HG03520 (cell line): ENCODE data around the gene C3orf18.

Source experiments
- ATAC-seq: cut with Tn5 transposase; IDR thresholded peaks from one replicate; pipeline ENCODE4 v1.9.1; 2021; ENCODE audit warnings: mild to moderate bottlenecking, moderate library complexity; ENCODE audit not compliant: unreplicated experiment

Gene C3orf18

DNA sequence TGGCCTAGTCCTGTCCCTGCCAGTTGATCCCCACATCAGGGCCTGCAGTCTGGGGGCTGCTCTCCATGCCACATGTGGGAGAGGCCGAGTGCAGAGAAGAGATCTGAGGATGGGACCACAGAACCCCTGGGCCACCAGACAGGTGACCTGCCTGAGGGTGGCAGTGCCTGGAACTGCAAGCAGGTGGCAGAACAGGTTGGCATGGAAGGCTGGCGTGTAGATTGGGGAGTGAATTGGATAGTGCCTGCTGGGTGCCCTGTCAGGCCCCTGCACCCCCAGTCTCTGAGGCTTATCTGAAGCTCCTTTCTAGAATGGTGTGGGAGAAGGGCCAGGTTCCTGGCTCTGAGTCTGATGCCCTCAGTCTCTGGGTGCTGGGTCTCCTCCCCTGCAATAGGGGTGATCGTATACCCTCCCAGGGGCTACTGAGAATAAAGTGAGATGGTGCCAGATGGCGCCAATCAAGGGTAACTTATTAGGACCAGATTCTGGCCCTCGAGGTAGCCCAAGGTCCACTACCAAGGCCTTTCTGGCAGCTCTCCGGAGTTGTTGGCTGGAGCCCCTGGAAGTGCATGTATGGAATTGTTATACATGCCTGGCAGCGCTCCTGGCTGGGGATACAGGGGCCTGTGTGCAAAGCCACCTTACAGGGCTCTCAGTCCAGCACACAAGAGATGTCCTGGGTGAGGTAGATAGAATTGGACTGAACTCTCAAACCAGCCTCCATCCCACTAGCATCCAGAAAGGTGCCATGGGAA, 15.7 kb downstream of the C3orf18 start:
- ATAC-seq, result no peak

DNA sequence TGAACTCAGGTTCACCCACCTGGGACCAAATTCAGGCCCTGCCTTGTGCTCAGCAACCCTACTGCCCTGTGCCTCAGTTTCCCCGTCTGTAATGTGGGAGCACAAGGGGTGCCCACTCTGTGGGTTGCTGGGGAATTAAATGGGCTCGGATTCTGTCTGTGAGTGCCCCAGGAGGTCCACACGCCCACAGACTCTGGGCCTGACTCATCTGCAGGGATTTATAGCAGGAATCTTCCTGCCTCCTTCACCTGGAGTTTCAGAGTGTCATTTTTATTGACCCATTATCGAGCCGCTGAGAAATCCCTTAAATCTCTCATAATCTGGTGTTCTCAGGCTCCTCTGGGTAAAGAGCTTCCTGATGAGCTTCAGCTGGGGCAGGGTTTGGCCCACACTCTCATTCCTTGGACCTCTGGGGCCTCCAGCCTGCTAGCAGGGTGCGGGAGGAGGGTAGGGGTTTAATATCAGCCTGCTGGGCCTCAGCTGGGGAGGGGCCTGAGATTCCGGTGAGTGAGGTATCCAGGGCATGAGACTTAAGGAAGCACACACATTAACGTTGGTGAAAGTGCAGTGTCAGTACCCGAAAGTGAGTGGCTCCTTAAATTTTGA, 16.4 kb downstream of the C3orf18 start:
- ATAC-seq, result no peak

DNA sequence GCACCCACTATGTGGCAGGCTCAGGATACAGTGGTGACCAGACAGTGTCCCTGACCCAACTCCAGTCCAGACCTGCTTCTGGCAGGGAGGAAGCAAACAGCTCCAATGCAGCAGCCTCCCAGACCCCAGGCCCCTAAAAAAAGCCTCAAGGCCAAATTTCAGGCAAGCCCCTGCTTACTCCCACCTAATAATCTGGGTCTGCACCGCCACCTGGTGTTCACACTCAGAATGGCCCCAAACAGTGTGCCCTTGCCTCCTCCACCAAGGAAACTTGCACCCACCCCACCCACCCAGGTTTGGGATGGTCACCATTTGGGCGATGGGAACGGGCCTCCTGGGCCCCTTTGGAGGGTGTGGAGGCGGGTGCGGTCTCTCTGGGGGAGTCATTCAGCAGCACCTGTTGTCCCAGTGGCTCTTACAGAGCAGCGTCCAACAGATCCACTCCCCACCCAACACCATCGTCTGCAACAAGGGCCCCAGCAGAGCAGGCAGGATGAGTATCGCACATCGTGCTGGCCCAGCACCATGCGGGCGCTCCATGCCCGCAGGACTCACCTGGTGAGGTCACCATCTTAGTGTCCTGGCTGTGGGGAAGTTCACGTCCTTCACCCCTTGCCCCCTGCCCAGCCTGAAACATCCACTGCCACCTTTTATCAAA, 17.3 kb downstream of the C3orf18 start:
- no peak for ATAC-seq

DNA sequence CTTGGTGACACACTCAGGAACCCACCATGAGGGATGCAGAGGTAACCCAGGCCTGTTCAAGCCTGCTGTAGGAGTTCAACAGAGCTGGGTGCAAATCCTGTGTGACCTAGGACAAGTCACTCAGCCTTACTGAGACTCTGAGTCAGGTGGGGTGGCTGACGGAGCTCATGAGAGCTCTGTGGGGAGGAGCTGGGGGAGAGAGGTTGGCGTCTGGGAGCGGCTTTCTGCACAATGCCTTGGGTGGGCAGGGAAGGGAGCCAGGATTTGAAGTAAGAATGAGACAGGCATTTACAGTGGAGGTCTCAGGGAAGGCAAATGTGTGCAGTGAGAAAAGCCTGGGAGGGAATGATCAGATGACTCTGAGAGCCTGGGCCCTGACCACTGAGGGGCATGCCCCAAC, 18.3 kb downstream of the C3orf18 start:
- no peak for ATAC-seq

DNA sequence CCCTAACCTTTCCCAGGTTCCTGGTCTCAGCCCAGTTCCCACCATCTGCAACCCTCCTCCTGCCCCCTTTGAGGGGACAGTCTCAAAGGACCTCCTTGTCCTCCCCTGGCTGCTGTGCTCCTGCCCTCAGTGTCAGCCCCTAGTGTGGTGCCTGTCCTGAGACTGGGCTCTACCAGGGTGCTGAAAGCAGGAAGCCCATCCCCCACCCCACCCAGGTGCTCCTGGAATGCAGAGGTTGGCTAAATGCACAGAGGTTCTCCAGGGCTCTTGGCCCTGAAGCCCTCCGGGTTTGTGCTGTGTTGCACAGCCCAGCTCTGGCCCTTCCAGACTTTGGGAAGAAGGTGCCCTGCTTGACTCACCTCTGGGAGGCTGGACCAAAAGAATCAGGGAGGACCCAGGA, 21.8 kb downstream of the C3orf18 start:
- ATAC-seq, result no peak

DNA sequence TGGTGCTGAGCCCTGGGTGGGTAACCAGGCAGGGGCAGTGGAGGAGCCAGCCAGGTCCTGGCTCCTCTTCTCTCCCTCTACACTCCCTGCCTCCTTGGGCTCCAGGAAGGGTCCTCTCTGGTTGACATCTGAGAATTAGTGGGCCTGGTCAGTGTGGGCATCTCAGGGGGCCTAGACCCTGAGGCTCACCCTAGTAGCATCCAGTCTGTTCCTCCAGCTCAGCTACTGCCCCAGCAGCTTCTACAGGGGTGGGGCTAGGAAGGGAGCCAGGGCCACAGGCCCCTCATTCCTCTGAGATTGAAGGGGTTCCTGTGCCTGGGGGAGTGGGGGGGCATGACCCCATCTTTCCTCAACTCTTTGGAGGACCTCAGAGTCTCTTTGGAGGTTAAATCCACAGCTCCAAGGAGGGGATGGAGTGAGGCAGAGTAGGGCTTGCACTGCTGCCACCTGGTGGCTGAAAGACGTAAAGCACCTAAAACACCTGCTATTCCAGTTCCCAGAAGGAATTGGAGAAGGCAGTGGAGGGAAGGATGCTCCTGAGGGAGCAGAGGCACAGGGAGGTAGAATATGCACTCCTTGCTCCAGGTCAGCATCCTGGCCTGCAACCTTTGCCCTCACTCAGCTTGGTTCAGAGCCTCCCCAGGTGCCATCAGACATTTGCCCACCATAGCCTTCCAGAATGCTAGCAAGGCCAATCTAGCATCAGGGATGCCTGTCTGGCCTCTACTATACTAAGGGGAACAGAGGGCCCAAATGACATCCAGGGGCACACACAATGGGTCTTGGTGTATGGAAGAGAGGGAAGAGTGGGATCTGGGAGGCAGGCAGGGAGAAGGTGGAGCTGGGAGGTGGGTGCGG, 25.1 kb downstream of the C3orf18 start:
- ATAC-seq, result no peak

DNA sequence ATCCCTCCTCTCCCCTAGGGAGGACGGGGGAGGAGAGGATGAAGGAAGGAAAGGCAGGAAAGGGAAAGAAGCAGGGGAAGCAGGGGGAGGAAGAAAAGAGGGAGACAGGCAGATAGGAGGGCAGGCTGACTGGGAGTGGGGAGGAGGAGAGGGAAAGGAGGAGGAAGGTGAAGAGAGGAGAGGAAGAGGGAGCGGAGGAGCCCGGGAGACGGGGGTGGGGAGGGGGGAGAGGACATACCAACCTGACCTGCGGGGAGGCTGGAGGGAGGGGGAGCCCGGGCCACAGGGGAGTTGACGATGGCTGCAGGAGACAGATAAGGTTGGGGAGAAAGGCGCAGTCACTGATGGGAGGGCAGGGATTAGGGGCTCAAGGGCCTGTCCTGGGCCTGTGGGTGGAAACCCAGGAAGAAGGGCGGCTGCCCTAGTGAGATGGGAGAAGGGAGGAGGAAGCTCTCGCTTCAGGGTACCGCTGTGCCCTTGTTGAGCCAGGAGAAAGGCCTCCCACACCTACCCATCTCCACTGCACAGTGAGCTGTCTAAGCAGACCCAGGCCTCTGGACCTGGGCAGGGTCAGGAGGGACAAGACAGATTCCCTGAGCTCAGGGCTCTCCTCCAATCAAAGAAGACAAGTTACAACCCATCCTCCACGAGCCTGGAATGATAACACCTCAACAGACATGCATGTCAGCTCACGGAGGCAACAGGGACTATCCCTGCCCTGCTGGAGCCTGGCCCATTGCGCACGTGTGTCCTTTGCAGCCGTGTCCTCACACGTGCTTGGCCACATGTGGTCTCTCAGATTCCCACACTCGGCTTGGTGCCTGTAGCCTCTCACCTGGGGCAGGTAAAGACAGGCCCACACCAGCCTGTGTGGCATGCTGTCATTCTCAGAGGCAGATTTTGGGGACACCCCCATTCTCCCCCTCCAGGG, 27.9 kb downstream of the C3orf18 start:
- no peak for ATAC-seq

DNA sequence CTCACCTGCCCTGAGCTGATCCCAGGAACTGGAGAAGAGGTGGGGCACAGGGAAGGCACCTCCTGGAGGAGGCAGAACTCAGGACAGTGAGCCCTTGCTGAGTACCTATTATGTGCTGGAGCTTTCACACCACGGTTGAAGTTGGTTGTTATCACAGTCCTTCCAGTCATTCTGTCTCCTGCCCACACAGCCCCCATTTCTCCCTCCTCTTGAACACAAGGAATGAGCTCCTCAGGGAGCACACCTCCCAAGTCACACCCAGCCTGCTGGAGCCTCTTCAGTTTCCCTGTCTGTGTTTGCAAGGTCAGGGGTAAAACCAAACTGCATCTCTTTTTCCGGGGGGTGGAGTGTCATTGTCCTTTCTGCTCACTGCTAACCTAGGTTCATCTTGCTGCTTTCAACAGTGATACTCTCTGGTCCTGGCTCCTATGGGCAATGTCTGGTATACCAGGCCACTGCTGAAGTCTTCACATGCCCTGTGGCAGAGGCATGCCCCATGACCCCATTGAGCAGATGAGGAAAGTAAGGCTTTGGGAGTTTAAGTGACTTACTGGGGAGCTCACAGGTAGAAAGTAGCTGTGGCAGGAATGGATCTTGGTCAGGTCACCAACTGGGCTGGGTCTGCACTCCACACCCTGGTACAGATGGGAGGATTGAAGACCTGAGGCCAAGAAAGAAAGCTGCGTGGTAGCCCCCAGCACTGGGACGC, 30.0 kb downstream of the C3orf18 start:
- no peak for ATAC-seq

DNA sequence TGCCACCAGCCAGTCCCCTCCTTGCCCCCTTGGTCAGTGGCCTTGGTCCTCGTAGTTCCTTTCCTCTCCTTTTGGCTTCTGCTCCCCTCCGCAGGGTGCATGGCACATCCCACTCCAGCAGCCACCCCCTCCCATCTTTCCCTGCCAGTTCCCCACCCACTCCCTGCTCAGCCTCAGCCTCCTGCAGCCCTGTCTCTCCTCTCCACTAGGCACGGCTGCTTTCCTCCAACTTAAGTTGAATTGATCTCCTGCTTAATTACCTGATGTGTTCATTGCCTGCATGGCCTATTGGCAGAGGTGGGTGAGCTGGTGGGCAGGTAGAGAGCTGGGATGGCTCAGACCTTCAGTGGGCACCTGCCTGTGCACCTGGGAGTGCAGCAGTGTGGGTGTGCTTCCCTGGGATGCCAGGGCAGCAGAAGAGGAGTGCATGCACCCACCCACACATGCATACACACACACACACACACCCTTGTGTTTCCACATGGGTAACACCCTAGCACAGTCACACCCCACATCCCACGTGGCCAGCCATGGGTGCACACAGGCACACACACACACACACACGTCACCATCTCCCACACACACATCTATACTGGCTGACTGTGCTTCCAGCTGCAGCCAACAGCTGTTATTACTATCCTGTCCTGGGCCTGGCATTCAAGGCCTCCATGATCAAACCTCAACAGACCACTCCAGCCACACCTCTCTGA, 30.9 kb downstream of the C3orf18 start:
- ATAC-seq, result no peak

DNA sequence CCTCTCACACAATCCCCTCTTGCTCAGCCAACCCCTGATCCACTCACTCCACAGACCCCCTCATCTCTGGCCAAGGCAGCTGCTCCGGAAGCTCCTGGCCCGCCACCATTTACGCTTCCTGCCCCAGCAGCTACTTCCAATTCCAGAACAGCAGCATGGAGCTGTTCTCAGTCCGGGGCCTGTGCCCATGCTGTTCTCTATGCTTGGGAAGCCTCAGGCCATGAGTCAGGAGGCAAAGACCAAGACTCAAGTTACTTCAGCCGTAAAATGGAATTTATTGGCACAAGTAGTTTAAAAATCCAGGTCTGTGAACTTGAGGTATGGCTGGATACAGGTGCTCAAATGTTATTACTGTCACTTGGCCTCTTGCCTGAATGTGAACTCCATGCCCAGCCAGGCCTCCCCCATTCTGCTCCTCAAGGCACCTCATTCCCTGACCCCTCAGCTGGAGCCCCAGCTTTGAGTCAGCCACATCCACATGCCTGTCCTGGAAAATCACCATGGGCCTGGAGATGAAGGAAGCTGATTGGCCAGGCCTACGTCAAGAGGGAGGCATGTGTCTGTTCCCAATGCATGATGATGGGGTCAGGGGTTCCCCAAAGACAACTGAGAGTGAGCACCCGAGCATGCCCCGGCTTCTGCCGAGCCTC, 32.7 kb downstream of the C3orf18 start:
- no peak for ATAC-seq

DNA sequence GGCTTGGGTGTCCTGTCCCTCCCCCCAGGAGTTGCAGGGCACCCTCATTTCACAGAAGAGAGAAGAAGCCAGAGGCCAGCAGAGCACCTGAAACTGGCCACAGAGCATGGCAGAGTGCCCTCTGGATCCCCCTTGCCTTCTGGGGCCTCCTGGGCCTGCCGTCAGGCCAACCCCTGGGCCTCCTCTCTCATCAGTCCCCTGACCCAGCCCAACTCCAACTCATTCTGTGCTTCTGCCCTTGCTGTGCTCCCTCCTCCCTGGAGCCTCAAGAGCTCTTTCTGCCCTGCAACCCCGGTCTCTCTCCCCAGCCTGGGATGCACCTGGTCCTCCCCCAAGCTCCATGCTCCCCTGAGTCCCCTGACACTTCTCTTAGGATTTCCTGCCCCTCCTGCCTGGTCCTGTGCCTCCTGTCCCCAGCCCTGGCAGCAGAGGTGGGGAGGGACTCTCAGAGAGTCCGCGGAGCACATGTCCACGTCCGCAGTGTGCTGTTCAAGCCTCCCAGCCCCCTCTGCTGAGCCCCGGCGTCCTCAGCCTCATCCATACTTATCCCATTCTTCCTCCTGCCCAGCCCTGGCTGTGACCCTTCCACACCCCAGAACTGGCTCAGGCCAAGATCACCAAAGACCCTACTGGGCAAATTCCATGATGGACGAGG, 33.6 kb downstream of the C3orf18 start:
- no peak for ATAC-seq

DNA sequence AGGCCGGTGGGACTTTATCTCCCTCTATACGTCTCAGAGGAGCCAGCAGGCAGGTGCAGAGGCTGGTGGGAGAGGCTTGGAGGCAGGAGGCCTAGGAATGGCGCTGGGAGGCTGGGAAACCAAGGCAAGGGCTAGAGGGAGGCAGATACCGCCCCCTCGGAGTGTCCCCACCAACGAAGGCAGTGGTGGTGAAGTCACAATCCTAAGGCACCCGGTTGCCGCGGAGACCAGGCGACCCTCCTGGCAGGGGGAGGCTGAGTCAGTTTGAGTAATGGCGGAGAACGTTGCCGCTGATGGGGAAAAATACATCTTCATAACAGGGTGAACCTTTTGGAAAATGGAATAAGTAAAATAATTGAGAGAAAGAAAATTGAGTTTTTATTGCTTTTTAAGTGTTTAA, 34.2 kb downstream of the C3orf18 start:
- no peak for ATAC-seq

DNA sequence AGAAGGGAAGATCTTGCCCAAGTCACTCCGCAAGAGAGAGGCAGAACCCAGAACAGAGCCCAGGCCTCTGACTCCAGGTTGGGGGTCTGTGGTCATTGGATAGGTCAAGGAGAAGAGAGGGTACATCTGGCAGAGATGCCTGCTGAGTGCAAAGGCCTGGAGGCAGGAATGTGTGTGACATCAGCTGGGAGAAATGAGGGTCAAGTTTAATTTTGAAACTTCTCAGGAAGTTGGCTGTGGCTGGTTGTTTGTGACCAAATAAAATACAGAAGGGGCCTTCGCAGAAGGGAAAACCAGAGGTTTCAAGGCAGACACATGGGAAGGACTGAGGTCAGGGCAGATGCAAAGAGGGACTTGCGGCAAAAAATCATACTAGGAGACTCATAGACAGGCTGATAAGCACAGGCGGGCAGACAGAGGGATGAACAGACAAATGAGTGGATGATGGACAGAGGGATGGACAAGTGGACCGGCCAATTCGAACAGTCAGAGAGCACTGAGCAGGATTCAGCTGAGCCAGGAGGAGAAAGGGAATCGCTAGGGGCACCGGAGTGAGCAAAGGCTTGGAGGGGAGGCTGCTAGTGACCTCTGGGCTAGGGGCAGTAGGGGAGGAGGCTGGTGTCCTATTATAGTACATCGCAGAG, 35.4 kb downstream of the C3orf18 start:
- no peak for ATAC-seq

DNA sequence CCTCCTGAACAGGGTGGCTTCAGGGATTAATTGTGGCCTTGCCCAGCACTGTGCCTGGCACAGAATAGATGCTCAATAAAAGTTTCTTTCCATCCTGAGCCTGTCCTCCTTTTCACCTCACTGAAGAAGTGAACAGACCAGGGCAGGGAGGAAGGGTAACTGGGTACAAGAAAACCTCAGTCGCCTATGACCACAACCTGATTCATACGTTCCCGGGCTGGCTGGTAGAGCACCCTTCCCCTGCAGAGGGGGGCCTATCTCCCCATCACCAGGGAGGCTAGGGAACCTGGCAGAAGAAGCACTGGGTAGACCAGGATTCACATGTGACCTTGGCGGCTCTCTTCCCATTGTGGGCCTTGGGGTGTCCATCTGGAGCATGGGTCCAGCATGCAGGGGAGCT, 36.3 kb downstream of the C3orf18 start:
- ATAC-seq, result no peak

DNA sequence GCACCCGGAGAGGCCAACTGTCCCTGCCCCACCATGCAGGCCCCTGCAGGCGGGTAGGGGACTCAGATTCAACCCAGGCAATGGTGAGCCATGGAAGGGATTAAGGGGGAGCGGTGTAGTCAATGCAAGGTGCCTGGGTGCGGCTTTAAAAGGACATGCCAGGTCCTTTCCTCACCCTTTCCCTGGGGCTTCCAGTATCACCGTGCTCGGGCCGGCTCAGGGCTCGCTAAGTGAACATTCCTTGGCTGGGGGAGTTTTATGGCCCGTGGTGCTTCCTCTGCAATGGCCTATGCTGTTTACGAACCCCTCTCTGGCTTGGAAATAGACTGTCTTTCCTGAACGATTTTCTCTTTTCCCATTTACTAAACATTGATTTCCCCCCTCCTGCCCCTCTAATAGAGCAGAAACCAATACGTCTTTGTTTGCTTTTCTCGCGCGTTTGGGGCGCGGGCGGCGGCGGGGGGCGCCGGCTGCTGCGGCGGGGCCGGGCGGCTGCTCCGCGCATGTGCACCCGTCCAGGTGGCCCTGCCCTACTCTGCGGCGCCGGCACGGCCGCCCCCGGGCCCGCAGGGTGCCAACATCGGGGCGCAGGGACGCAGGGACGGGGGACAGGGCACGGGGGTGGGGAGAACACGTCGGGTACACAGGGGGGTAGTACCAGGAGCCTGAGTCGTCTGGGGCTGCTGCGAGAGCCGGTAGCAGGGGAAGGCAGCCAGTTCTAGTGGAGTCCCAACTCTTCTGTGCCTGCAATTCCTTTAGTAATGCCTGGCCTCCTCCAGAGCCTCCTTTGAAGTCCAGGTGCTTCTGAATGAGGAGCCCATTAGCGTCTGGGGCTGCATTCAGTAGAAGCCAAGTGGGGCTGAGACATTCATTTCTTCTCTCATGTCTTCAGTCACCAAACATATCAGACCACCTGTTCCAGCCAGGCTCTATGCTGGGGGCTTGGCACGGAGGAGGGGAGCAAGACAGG, 37.3 kb downstream of the C3orf18 start:
- ATAC-seq, result no peak

DNA sequence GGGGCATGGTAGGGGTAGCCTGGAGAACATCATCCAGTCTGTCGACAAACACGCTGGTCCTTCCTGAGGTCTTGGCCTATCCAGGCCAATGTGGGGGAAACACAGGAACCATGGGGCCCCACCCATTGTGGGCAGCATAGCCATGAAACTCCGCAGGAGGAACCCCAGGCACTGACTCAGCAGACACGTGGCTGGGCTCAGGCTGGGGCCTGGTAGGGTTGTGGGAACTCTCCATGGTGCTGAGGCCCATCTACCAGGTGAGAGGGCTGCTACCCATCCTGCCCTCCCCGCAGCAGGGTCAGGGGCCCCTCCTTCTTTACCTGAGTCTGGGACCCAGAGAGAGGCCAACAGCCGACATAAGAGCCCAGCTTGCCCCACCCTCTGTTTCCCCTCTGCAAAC, 41.6 kb downstream of the C3orf18 start:
- ATAC-seq, result no peak
